Measurements from ENCODE around the gene APCDD1L.

APCDD1L gene

DNA sequence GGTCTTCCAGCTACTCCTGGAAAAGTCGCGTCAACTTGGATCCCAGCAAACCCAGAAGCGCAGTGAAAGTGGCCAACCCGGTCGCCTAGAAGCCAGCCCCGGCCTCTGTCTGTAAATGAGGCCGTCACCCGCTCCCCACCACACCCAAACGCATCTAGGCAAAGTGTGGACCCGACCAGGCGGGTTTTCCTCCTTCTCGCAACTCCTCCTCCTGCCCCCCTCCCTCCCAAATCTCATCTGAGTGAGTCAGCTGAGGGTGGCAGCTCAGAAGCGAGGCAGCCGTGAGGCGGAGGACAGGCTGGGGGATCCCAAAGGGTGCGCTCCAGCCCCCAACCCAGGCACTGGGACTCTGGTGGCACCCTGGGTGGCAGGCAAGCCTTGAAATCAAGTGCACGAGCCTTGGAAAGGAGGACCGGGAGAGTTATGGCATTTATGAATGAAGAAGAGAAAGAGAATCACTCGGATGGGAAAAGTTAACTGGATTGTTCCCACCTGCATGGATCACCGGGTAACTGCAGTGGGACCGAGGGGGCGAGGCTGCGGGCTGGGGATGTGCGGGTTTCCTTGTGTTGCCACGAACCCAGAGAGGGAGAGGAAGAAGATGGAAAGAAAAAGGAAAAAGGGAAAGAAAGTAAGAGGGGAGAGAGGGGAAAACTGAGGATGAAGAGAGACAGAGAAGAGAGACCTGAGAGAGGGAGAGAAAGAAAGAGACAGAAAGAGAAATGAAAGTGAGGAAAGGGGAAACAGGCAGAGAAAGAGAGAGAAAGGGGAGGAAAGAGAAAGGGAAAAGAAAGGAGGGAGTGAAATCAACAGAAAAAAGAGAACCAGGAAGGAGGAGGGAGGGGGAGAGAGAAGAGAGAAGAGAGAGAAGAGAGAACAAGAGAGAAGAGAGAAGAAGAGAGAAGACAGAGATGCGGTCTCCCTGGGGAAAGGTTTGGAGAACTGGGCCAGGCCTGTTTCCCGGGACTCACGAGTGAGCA is at the start of gene APCDD1L:
APCDD1L (minus strand) TSS at position 167 of the 980 bp plus-strand sequence. CDS start 692 bp downstream, outside the sequence.
- TF ChIP-seq, protein P1, sequence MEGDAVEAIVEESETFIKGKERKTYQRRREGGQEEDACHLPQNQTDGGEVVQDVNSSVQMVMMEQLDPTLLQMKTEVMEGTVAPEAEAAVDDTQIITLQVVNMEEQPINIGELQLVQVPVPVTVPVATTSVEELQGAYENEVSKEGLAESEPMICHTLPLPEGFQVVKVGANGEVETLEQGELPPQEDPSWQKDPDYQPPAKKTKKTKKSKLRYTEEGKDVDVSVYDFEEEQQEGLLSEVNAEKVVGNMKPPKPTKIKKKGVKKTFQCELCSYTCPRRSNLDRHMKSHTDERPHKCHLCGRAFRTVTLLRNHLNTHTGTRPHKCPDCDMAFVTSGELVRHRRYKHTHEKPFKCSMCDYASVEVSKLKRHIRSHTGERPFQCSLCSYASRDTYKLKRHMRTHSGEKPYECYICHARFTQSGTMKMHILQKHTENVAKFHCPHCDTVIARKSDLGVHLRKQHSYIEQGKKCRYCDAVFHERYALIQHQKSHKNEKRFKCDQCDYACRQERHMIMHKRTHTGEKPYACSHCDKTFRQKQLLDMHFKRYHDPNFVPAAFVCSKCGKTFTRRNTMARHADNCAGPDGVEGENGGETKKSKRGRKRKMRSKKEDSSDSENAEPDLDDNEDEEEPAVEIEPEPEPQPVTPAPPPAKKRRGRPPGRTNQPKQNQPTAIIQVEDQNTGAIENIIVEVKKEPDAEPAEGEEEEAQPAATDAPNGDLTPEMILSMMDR (IDR thresholded peaks at IDR 0.05; ENCODE audit: low read depth, low read length, missing control alignments) = no peak
- H3K4me3 ChIP-seq (ENCODE audit: low read depth, low read length) = peak within 1 kb of the TSS; percentile 45
- DNase-seq (ENCODE audit: low read depth) = peak; percentile 6
- in situ Hi-C loops (cut with HindIII; ENCODE audit: low sequenced_read_pairs) = no loop called here

DNA sequence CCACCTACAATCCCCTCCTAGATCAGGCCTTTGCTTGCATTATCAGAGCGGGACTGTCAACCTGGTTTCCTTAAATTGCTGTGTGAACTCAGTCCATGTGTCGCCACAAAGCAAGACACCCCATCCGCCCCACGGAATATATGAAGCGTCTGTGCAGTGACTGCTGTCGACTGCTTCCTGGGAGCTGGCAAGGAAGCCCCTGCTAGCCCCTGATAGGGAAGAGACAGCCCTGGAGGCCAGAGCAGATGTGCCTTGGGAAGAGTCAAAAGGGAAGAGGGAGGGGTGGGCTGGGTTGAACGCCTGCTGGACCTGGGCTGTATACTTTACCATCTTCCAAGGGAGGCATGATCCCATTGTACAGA is 44.1 kb upstream of the APCDD1L start:
- TF ChIP-seq, protein P1 (IDR thresholded peaks at IDR 0.05; ENCODE audit: low read depth, low read length, missing control alignments) = no peak
- in situ Hi-C loops (cut with HindIII; ENCODE audit: low sequenced_read_pairs) = no loop called here
- no peak for DNase-seq (ENCODE audit: low read depth)
- H3K4me3 ChIP-seq (ENCODE audit: low read depth, low read length) = no peak overlapping the region

DNA sequence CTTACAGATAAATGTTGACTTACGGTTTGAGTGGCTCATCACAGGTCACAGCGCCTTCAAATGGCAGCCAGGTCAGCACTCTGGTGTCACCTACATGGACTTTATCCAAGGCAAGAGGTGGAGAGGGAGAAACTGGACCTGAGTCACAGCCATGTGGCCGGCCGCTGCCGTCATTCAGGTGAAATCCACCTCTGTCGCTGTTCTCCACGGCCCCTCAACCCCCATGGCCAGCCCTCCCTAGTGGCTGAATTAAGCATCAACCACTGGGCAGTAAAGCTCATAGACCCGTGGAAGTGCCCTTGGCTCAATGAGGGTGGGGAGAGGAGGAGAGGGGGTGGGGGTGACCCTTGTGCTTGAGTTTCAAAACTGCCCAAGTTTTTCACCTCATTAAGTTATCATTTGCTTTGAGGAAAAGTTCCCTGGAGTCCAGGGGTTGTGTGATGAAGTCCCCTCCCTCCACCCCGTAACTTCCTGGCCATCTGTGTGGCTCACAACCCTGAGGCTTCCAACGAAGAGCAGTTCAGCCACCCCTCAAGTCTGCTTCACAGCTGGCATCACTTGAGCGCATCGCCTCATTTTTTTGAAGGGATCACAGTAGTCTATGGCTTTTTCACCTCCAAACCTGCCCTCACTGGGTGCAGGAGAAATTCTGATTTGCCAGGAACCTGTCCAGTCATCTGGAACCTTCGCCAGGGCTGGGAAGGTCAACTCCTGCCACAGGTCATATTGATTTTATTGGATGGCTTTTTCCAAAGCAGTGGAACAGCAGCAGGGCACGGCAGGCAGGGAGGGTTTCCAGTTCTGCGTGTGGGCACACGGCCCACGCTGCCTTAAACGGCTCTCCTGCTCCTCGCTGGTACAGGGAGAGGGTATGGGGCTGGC is 43.5 kb upstream of the APCDD1L start:
- no peak overlapping the region for H3K4me3 ChIP-seq (ENCODE audit: low read depth, low read length)
- in situ Hi-C loops (cut with HindIII; ENCODE audit: low sequenced_read_pairs) = no loop called here
- no peak for DNase-seq (ENCODE audit: low read depth)
- TF ChIP-seq, protein P1 (IDR thresholded peaks at IDR 0.05; ENCODE audit: low read depth, low read length, missing control alignments) = no peak

DNA sequence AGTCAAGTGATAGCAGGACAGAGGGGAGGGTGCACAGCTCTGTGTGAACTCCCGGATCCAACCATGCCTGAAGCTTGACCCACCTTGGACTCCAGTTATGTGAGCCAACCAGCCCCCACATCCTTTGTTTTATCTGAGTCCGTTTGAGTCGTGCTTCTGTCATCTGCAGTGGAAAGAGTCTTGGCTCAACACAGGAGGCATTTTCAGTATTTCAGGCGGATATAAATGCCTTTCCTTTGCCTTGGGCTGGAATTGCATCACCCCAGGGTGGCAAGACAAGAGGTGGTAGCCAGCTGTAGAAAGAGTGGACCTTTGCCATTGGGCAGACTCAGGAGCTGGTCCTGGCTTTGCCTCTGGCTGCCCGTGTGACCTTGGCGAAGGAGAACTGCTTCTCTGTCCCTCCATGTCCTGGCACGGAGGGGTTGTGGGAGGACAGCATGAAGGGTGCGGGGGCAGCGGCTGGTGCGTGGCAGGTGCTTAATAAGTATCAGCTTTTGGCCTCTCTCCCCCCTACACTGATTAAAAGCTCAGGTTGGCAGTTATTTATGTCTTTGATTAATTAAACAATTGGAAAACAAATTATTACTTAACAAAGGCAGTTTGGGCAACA is 42.6 kb upstream of the APCDD1L start:
- DNase-seq (ENCODE audit: low read depth) = no peak
- H3K4me3 ChIP-seq (ENCODE audit: low read depth, low read length) = no peak overlapping the region
- in situ Hi-C loops (cut with HindIII; ENCODE audit: low sequenced_read_pairs) = no loop called here
- TF ChIP-seq, protein P1 (IDR thresholded peaks at IDR 0.05; ENCODE audit: low read depth, low read length, missing control alignments) = no peak

DNA sequence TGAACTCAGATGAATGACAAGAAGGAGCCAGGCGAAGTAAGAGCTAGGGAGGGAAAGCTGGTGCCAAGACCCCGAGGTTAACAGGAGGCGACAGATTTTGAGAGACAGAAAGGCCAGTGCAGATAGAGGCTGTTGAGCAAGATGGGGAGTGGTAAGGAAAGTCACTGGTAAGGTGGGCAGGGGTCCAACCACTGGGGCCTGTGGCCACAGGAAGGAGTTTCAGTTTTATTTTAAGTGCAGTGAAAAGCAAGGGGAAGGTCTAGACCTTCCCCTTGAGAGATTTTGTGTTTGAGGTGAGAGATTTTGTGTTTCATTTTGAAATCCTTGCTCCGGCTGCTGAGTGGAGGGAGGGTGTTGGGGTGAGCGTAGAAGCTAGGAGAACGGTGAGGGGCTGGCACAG is 41.8 kb upstream of the APCDD1L start:
- DNase-seq (ENCODE audit: low read depth) = no peak
- TF ChIP-seq, protein P1 (IDR thresholded peaks at IDR 0.05; ENCODE audit: low read depth, low read length, missing control alignments) = no peak
- in situ Hi-C loops (cut with HindIII; ENCODE audit: low sequenced_read_pairs) = no loop called here
- H3K4me3 ChIP-seq (ENCODE audit: low read depth, low read length) = no peak overlapping the region

All from astrocyte of the cerebellum (primary cell).